T-helper 2 cell treated with Interferon-gamma antibody and Interleukin-4, amounts not matched to agents 5 μg/mL and 100 μg/mL, for 36 hours (primary cell): ENCODE measurements around the gene ZNF334.

Experiments
- DNase-seq: peaks from one replicate; pipeline ENCODE4 v3.0.0; 2021; ENCODE audit warnings: low spot score
- H3K27ac Mint-ChIP-seq: one replicate; pipeline ENCODE4 v1.8.0; 2021; ENCODE audit warnings: mild to moderate bottlenecking, mixed read lengths
- H3K27me3 Mint-ChIP-seq: one replicate; pipeline ENCODE4 v1.8.0; 2021; ENCODE audit warnings: low read depth, mixed read lengths
- H3K36me3 Mint-ChIP-seq: one replicate; pipeline ENCODE4 v1.8.0; 2021; ENCODE audit warnings: low read depth, mixed read lengths
- H3K4me1 Mint-ChIP-seq: one replicate; pipeline ENCODE4 v1.8.0; 2021; ENCODE audit warnings: low read depth, mixed read lengths
- H3K4me3 Mint-ChIP-seq: one replicate; pipeline ENCODE4 v1.8.0; 2022; ENCODE audit warnings: mild to moderate bottlenecking, moderate library complexity, mixed read lengths
- H3K9me3 Mint-ChIP-seq: one replicate; pipeline ENCODE4 v1.8.0; 2021; ENCODE audit warnings: mixed read lengths

ZNF334 gene

GRCh38 chr20:46539113-46539512, 25.8 kb upstream of the ZNF334 start:
- Mint-ChIP-seq H3K36me3 (no peaks in the 10 kb centered on the region), H3K9me3 (no peaks in the 10 kb centered on the region), H3K4me3 (no peak overlapping the region), H3K27ac (no peak overlapping the region), H3K27me3 (peaks cover 30% of the 10 kb centered on the region), H3K4me1 (peaks cover 15% of the 10 kb centered on the region)
- DNase-seq: no peak

GRCh38 chr20:46530640-46531039, 17.3 kb upstream of the ZNF334 start:
- Mint-ChIP-seq H3K4me3 (no peak overlapping the region), H3K4me1 (no peaks in the 10 kb centered on the region), H3K27me3 (peaks cover 34% of the 10 kb centered on the region), H3K36me3 (no peaks in the 10 kb centered on the region), H3K9me3 (no peaks in the 10 kb centered on the region), H3K27ac (no peak overlapping the region)
- no peak for DNase-seq

GRCh38 chr20:46523696-46524328, 10.5 kb upstream of the ZNF334 start:
- Mint-ChIP-seq H3K4me1 (no peaks in the 10 kb centered on the region), H3K9me3 (no peaks in the 10 kb centered on the region), H3K27me3 (peaks cover 14% of the 10 kb centered on the region), H3K4me3 (no peak overlapping the region), H3K36me3 (no peaks in the 10 kb centered on the region), H3K27ac (no peak overlapping the region)
- no peak for DNase-seq

DNA sequence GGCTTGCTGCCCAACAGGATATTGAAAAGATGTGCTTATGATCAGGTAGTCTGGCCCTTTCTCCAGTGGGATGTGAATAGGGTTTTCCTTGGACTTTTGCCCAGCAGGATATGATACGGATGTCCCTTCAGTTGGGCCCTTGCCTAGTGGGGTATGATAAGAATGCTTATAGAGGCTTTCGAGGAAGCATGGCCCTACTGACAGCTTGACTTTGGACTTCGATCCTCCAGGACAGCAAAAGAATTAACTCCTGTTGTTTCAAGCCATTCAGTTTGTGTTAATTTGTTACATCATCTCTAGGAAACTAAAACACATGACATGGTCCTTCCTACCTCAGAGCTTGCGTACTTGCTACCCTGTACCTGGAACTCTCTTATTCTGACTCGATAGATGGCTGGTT, 9.7 kb upstream of the ZNF334 start:
- no peak overlapping the region for H3K27ac Mint-ChIP-seq
- no peak overlapping the region for H3K4me3 Mint-ChIP-seq
- peaks cover 10% of the 10 kb centered on the region for H3K27me3 Mint-ChIP-seq
- DNase-seq: no peak
- no peaks in the 10 kb centered on the region for H3K36me3 Mint-ChIP-seq
- no peaks in the 10 kb centered on the region for H3K9me3 Mint-ChIP-seq
- no peaks in the 10 kb centered on the region for H3K4me1 Mint-ChIP-seq

GRCh38 chr20:46520976-46521579, 7.7 kb upstream of the ZNF334 start:
- H3K4me1 Mint-ChIP-seq: peaks cover 3% of the 10 kb centered on the region
- H3K27me3 Mint-ChIP-seq: peaks cover 8% of the 10 kb centered on the region
- H3K9me3 Mint-ChIP-seq: no peaks in the 10 kb centered on the region
- peak; percentile 31 for DNase-seq
- no peak overlapping the region for H3K27ac Mint-ChIP-seq
- H3K4me3 Mint-ChIP-seq: no peak overlapping the region
- no peaks in the 10 kb centered on the region for H3K36me3 Mint-ChIP-seq

DNA sequence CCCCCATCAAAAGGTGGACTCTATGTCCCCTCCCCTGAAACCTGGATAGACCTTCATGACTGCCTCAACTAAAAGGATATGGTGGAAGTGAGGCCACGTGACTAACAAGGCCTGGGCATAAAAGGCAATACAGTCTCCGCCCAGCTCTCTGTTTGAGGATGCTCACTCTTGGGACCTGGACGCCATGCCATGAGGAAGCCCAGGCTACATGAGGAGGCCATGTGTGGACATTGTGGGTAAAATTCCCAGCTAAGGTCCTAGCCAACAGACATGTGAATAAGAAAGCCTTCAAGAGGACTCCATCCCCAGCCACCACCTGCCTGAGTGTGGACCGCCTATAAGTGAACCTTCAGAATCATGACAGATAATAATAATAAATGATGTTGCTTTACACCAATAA, 7.2 kb upstream of the ZNF334 start:
- no peak for DNase-seq
- H3K4me1 Mint-ChIP-seq: peaks cover 3% of the 10 kb centered on the region
- H3K36me3 Mint-ChIP-seq: no peaks in the 10 kb centered on the region
- no peaks in the 10 kb centered on the region for H3K9me3 Mint-ChIP-seq
- H3K4me3 Mint-ChIP-seq: no peak overlapping the region
- no peak overlapping the region for H3K27ac Mint-ChIP-seq
- H3K27me3 Mint-ChIP-seq: peaks cover 8% of the 10 kb centered on the region

GRCh38 chr20:46519471-46520068, 6.2 kb upstream of the ZNF334 start:
- H3K4me1 Mint-ChIP-seq: peaks cover 6% of the 10 kb centered on the region

GRCh38 chr20:46509523-46509922, 3.8 kb downstream of the ZNF334 start:
- Mint-ChIP-seq H3K36me3 (peaks cover 4% of the 10 kb centered on the region), H3K4me3 (no peak overlapping the region), H3K9me3 (peaks cover 19% of the 10 kb centered on the region), H3K27ac (no peak overlapping the region), H3K4me1 (peaks cover 16% of the 10 kb centered on the region), H3K27me3 (no peaks in the 10 kb centered on the region)
- no peak for DNase-seq

More at GRCh38 chr20:46519471-46520068, 6.2 kb upstream of the ZNF334 start:
- H3K27me3 Mint-ChIP-seq: peaks cover 8% of the 10 kb centered on the region
- no peaks in the 10 kb centered on the region for H3K36me3 Mint-ChIP-seq
- H3K27ac Mint-ChIP-seq: no peak overlapping the region
- H3K4me3 Mint-ChIP-seq: no peak overlapping the region
- no peak for DNase-seq
- H3K9me3 Mint-ChIP-seq: no peaks in the 10 kb centered on the region

DNA sequence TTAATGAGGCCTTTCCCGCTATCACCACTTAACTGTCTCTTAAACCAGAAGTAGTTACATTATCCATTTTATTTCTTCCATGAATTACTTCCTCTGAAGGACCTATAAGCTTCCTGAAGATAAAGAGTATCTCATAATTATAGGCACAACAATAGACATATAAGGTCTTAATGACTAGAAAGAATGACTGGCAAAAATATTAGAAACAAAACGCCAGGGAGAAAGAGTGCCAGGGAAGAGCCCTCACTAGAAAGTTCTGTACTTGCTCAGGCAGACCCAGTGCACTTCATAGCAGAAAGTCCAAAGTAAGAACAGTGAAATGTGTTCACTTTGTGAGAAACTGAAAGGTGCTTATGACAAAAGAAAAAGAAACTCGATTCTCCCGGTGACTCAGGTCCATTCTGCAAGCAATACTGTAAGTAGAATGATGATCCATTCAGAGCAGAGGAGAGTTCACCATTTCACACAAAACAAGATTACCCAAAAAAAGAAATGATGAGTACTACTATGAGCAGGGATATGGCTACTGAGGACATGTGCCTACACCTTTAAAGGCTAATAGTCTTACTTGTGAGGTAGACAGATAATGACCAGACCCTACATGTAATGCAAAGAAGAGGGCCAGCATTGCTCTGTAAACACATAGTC, 5.5 kb downstream of the ZNF334 start:
- DNase-seq: no peak
- Mint-ChIP-seq H3K36me3 (peaks cover 17% of the 10 kb centered on the region), H3K4me1 (peaks cover 11% of the 10 kb centered on the region), H3K4me3 (no peak overlapping the region), H3K9me3 (peaks cover 33% of the 10 kb centered on the region), H3K27ac (no peak overlapping the region), H3K27me3 (no peaks in the 10 kb centered on the region)

- H3K27me3 Mint-ChIP-seq: no peaks in the 10 kb centered on the region
- no peak overlapping the region for H3K4me3 Mint-ChIP-seq
- DNase-seq: no peak
- H3K4me1 Mint-ChIP-seq: peaks cover 7% of the 10 kb centered on the region
- no peak overlapping the region for H3K27ac Mint-ChIP-seq
- H3K36me3 Mint-ChIP-seq: peaks cover 14% of the 10 kb centered on the region
- H3K9me3 Mint-ChIP-seq: peaks cover 53% of the 10 kb centered on the region
Measured at GRCh38 chr20:46505506-46505905, 7.9 kb downstream of the ZNF334 start.

DNA sequence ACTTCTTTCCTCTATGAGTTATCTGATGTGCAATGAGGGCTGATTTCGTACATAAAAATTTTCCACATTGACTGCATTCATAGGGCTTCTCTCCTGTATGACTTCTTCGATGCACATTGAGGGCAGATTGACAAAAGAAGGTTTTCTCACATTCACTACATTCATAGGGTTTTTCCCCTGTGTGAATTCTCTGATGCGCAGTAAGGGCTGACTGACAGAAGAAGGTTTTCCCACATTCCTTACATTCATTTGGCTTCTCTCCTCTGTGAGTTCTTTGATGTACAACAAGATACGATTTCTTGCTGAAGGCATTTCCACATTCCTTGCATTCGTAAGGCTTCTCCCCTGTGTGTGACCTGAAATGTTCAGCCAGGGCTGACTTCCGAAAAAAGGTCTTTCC, 11.4 kb downstream of the ZNF334 start:
- DNase-seq: no peak
- Mint-ChIP-seq H3K4me1 (no peaks in the 10 kb centered on the region), H3K4me3 (no peak overlapping the region), H3K36me3 (peaks cover 12% of the 10 kb centered on the region), H3K27ac (no peak overlapping the region), H3K27me3 (no peaks in the 10 kb centered on the region), H3K9me3 (peaks cover 73% of the 10 kb centered on the region)

DNA sequence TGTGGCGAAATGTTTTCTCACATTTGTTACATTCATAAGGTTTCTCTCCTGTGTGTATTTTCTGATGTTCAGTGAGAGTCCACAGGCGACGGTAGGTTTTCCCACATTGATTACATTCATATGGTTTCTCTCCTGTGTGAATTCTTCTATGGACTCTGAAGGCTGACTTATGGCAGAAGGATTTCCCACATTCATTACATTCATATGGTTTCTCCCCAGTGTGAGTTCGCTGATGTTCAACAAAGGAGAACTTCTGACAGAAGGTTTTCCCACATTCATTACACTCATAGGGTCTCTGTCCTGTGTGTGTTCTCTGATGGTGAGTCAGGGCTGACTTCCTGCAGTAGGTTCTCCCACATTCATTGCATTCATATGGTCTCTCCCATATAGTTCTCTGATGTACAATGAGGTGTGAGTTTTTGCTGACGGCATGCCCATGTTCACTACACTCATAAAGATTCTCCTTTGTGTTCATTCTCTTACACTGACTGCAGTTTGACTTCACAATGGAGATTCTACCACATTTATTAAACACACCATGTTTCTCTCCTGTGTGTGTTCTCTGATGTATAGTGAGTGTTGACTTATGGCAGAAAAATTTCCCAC, 11.9 kb downstream of the ZNF334 start:
- H3K27ac Mint-ChIP-seq: no peak overlapping the region
- H3K36me3 Mint-ChIP-seq: peaks cover 12% of the 10 kb centered on the region
- no peaks in the 10 kb centered on the region for H3K27me3 Mint-ChIP-seq
- no peaks in the 10 kb centered on the region for H3K4me1 Mint-ChIP-seq
- no peak for DNase-seq
- no peak overlapping the region for H3K4me3 Mint-ChIP-seq
- H3K9me3 Mint-ChIP-seq: peaks cover 78% of the 10 kb centered on the region

- H3K4me1 Mint-ChIP-seq: no peaks in the 10 kb centered on the region
- H3K36me3 Mint-ChIP-seq: no peaks in the 10 kb centered on the region
- H3K9me3 Mint-ChIP-seq: peaks cover 23% of the 10 kb centered on the region
- peaks cover 20% of the 10 kb centered on the region for H3K27me3 Mint-ChIP-seq
- no peak overlapping the region for H3K27ac Mint-ChIP-seq
- no peak for DNase-seq
- no peak overlapping the region for H3K4me3 Mint-ChIP-seq
Measured at GRCh38 chr20:46494077-46494476, 19.3 kb downstream of the ZNF334 start.

GRCh38 chr20:46491354-46491753, 22.0 kb downstream of the ZNF334 start:
- H3K27me3 Mint-ChIP-seq: peaks cover 27% of the 10 kb centered on the region

More at GRCh38 chr20:46491354-46491753, 22.0 kb downstream of the ZNF334 start:
- DNase-seq: no peak
- Mint-ChIP-seq H3K4me3 (no peak overlapping the region), H3K27ac (no peak overlapping the region), H3K36me3 (no peaks in the 10 kb centered on the region), H3K4me1 (no peaks in the 10 kb centered on the region), H3K9me3 (peaks cover 5% of the 10 kb centered on the region)
